Sigmoid colon (tissue), 4 donors: ENCODE results near the gene GUF1.

Source experiments
- EP300 ChIP-seq, 4 donors: sonication (generic); formaldehyde crosslinking; IDR thresholded peaks; one replicate each; pipeline ENCODE4 v1.6.1; 2017; ENCODE audit warnings: antibody characterized with exemption in 4 of 4
- POLR2A ChIP-seq, 2 donors: fragments of 450-650 bp; IDR thresholded peaks; one replicate each; pipeline ENCODE4 v1.6.1; 2016; ENCODE audit warnings: antibody characterized with exemption in 2 of 2, mild to moderate bottlenecking in 2 of 2, moderate library complexity in 2 of 2
- POLR2AphosphoS5 ChIP-seq, 4 donors: sonication (generic); formaldehyde crosslinking; IDR thresholded peaks; one replicate each; pipeline ENCODE4 v1.6.1; 2017; ENCODE audit warnings: antibody characterized with exemption in 4 of 4
- TF ChIP-seq, protein P1 (sequence below), 4 experiments: fragments of 450-650 bp in 3 of 4; fragments of 200-600 bp in 1 of 4; IDR thresholded peaks; one replicate each; pipeline ENCODE4 v1.5.1; 2016 to 2019; ENCODE audit warnings: antibody characterized with exemption in 4 of 4, mild to moderate bottlenecking in 3 of 4, moderate library complexity in 2 of 4

DNA sequence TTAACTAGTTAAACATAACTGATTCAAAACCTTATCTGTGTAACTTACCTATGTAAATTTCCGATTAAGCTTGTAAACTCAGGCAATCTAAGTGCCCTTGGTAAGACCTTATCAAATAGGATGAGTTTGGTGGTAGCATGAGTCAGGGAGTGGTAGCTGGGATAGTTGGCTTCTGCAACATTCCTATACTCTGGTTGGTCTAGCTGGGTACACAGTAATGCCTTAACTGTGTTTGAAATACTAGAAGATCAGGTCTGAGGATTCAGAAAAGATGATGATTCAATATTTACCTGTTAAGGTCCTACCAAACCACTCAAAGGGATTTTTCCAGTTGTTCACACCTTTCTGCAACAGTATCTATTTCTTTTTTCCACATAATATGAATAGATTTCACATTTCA is 32.1 kb upstream of the GUF1 start:
- TF ChIP-seq, protein P1, sequence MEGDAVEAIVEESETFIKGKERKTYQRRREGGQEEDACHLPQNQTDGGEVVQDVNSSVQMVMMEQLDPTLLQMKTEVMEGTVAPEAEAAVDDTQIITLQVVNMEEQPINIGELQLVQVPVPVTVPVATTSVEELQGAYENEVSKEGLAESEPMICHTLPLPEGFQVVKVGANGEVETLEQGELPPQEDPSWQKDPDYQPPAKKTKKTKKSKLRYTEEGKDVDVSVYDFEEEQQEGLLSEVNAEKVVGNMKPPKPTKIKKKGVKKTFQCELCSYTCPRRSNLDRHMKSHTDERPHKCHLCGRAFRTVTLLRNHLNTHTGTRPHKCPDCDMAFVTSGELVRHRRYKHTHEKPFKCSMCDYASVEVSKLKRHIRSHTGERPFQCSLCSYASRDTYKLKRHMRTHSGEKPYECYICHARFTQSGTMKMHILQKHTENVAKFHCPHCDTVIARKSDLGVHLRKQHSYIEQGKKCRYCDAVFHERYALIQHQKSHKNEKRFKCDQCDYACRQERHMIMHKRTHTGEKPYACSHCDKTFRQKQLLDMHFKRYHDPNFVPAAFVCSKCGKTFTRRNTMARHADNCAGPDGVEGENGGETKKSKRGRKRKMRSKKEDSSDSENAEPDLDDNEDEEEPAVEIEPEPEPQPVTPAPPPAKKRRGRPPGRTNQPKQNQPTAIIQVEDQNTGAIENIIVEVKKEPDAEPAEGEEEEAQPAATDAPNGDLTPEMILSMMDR (IDR thresholded peaks at IDR 0.05), result no peak
- TF ChIP-seq POLR2A (IDR thresholded peaks at IDR 0.05), result no peak
- TF ChIP-seq EP300 (IDR thresholded peaks at IDR 0.05), result no peak
- no peak for TF ChIP-seq POLR2AphosphoS5 (IDR thresholded peaks at IDR 0.05)
